ENCODE data around the gene BSN.

BSN gene

GRCh38 chr3:49657208-49657915 is 103.1 kb downstream of the BSN start:
- DNase-seq, result no peak

- DNase-seq, result no peak
Measured at GRCh38 chr3:49658711-49659110, 104.4 kb downstream of the BSN start.

- DNase-seq, result no peak
Measured at GRCh38 chr3:49659756-49660155, 105.5 kb downstream of the BSN start.

GRCh38 chr3:49661281-49661680 is 107.0 kb downstream of the BSN start:
- DNase-seq, result no peak

DNA sequence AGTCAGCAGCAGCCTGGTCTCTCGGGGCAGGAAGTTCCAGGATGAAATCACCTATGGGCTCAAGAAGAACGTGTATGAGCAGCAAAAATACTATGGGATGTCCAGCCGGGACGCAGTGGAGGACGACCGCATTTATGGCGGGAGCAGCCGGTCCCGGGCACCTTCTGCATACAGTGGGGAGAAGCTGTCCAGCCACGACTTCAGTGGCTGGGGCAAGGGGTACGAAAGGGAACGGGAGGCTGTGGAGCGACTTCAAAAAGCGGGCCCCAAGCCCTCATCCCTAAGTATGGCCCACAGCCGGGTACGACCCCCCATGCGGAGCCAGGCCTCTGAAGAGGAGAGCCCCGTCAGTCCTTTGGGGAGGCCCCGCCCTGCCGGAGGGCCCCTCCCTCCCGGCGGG is 107.7 kb downstream of the BSN start:
- DNase-seq, result no peak

- DNase-seq, result no peak
Measured at GRCh38 chr3:49662720-49663413, 108.6 kb downstream of the BSN start.

DNA sequence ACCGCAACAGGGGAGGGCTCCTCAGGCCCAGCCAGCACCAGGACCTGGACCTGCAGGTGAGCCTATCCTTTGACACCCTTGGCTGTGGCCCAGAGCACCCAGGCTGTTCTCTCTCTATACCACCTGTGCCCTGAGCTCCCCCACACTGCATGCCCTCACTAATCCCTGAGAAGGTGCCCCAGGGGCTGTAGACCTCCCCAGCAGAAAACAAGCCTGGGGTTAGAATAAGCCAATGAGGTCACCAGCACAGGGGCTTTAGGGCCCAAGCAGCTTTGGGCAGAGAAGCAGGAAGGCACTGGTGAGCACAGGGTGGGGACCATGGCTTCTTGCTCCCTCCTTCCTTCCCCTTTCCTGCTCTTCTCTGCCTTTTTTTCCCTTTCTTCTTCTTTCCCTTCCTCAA is 109.6 kb downstream of the BSN start:
- DNase-seq, result no peak

GRCh38 chr3:49664300-49664699 is 110.0 kb downstream of the BSN start:
- DNase-seq, result no peak

DNA sequence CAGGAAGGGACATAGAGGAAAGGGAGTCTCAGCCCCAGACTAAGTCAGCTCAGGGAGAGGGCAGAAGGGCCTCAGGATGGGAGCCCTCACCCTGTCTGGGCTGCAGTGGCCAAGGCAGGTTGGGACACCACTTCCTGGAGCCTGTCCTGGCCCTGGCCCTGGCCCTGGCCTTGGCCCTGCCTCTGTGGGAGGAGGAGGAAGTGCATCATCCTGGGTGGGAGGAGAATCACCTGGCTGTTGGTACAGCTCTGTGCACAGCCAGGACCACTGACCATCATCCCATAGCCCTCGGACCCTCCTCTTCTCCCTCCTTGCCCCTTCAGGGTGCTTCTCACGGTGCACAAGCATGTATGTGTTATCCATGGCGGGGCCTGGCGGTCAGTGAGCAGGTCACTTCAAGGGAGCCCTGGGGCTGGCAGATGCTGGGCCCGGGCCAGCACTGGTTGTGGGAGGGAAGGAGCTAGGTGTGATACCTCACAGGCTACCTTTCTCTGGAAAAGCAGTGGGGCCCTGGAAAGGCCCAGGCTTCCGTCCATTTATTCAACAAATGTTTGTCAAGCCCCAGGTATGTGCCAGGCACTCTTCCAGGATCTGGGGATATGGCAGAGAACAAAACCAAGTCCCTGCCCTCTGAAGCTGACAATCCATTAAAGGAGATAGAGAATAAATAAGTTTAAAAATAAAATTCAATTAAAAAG is 111.7 kb downstream of the BSN start:
- no peak for DNase-seq

DNA sequence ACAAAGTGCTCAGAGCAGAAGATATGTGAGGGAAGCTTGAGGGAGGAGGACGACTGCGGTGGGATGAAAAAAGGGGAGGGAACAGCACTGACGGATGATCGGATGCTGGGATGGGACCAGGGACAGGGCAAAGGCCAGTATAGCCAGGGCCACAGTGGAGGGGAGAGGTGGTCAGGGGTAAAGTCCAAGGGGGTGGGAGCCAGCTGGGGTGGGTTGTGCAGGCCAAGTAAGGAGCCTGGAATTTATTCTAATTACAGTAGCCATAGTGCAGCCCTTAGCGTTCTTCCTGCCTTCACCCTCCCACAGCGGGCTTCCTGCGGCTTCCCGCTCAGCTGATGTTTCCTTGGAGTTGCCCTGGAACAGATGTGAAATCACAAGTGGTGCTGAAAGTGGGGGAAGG is 112.3 kb downstream of the BSN start:
- DNase-seq, result no peak

DNA sequence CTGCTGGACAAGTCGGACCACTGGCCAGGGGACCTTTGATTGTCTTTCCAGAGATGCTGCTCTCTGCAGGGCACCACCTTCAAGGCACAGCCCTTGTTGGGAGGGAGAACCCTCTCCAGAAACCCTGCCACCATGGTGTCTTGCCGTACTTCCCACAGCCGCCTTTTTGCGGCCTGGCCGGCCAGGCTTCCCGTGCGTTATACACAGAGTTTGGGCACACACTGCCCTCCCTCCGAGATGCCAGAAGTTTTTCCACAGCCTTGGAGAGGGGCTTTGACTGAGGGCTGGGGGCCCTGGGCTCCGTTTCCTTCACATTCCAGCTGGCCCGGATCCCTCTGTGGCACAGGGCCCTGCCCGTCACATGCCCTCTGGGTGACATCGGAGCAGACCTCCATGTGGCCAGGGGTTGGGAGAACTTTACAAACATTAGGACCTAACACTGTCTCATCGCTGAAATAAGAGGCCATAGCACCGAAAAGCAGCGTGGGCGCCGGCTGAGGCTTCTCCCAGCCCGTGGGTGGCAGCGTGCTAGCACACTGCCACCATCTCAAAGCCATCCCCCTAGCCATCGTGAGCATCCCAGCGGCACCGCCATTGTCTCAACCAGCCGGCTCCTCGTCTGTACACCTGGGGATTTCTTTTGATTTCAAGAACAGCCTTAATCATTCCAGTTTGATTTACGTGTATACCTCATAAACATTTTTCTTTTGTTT is 113.6 kb downstream of the BSN start:
- DNase-seq, result no peak

DNA sequence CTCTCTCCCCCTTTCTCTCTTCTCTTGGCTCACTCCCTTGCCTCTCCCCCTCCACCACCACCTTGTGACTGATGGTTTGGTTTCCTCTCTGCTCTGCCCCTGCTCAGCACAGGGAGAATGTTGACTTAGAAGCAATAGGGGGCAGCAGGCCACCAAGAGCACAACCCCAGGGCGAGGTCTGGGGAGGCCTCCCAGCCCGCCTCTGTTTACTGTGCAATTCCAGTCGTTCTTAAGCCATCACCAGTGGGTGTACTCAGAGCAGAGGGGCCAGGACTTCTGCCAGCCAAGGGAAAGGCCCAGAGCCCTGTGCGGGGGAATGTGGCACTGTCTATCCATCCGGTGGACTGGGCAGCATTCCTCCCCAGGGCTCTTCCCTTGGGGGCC is 114.1 kb downstream of the BSN start:
- no peak for DNase-seq

- no peak for DNase-seq
Measured at GRCh38 chr3:49668861-49669260, 114.6 kb downstream of the BSN start.

DNA sequence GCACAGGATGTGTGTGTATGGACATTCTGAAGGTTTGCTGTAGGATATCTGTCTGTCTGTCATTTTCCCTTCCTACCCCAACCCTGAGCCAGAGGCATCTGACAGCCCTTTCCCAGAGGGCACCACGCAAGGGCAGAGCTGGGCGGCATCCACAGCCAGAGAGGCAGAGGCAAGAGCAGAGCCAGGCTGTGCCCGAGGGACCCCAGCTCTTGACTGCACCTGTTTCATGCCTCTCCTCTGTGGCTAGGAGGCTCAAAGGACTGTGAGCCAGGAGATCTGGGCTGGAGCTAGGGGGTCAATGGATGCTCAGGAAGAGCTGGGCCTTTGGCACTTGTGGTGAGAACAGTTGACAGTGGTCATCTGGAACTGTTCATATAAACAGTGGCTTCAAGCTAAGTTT is 115.1 kb downstream of the BSN start:
- no peak for DNase-seq

GRCh38 chr3:49670940-49671290 is 116.6 kb downstream of the BSN start:
- DNase-seq, result no peak

DNA sequence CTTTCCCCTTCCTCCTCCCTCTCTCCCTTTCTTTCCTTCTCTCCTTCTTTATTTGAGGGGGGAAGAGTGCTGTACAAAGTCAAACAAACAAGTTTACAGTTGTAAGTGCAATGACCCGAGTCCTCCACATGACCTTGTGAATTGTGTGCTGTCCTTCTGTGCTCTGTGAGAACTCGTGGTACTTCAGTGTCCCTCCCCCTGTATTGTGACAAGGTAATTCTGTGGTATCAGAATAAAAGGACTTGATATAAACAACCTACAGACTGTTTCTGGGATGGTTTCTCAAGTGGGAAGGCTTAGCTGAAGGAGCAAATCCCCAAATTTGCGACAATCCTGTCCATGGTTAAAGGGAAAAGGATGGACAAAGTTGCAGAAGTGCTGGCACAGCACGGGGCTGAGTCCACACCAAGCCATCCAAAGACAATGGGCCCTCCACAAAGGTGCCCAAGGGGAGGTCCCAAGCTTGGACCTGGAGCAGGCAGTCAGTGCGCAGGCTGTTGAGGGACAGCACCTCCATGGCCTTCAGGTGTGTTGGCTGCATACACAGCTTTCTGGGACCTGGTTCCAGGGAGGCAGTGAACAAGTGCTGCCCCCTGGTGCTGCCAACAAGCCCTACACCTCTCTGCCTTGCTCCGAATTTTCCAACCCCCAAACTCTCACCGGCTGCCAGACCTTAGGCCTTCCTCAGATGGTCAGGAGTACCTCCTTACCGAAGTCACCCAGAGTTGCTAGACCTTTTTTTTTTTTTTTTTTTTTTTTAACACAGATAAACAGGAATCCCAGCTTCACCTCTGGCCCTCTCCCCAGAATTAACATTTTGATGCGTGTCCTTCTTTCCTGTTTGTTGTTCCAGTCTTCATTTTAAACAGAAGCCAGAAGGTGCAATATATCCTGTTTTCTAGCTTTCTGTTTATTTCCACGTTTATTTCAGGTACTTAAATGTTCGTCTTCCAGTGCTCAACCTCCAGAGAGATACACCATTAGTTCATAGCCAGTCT is 117.3 kb downstream of the BSN start:
- DNase-seq, result no peak

GRCh38 chr3:49673121-49673714 is 118.9 kb downstream of the BSN start:
- no peak for DNase-seq

- no peak for DNase-seq
Measured at GRCh38 chr3:49673715-49674496, 119.6 kb downstream of the BSN start, which contains the start of gene APEH. TSS of gene APEH (plus strand) at chr3:49674351. CDS start at chr3:49674402, 51 bp downstream.

- DNase-seq, result no peak
Measured at GRCh38 chr3:49674497-49674983, 120.3 kb downstream of the BSN start.

GRCh38 chr3:49675912-49676311 is 121.6 kb downstream of the BSN start:
- no peak for DNase-seq

Measured in NCI-H146 (cell line).